Keratinocyte (primary cell): ENCODE measurements around the gene ATP5ME. TPM values are rescaled to one million over a fixed set of nuclear protein-coding genes. Genes with fewer than 3 reads are reported as not detected.
A peak's percentile ranks its signal among the peaks of the same experiment; 100 is the strongest.

ENCODE experiments used
- DNase-seq: peaks from one replicate; pipeline ENCODE4 v3.0.0-alpha.2; 2011; ENCODE audit warnings: low read depth, missing footprints, low spot score
- FAIRE-seq: peaks from 2 replicates; lab custom pipeline; 2011; peaks lifted over from hg19 to GRCh38; lab: Jason Lieb, UNC
- H2AFZ ChIP-seq: 2 replicates; pipeline ENCODE4 v1.6.0; 2012; ENCODE audit warnings: low read length, control low read depth, inconsistent platforms; ENCODE audit not compliant: control insufficient read depth
- H3K27ac ChIP-seq: 2 replicates; pipeline ENCODE4 v1.5.1; 2011; ENCODE audit warnings: low read length; ENCODE audit not compliant: control insufficient read depth, insufficient read depth
- H3K27me3 ChIP-seq: 3 replicates; pipeline ENCODE4 v1.6.0; 2011; ENCODE audit warnings: low read length; ENCODE audit not compliant: control insufficient read depth, insufficient read depth; ENCODE audit errors: extremely low read depth
- H3K36me3 ChIP-seq, 2 experiments: 2 replicates in 1 of 2; 3 replicates in 1 of 2; pipeline ENCODE4 v1.5.1; 2011; ENCODE audit warnings: low read length in 2 of 2, mild to moderate bottlenecking in 1 of 2; ENCODE audit not compliant: control insufficient read depth in 2 of 2, insufficient read depth in 2 of 2; ENCODE audit errors: extremely low read depth in 1 of 2
- H3K4me1 ChIP-seq: 3 replicates; pipeline ENCODE4 v1.5.1; 2011; ENCODE audit warnings: low read length; ENCODE audit not compliant: control insufficient read depth, insufficient read depth; ENCODE audit errors: extremely low read depth
- H3K4me2 ChIP-seq: 3 replicates; pipeline ENCODE4 v1.6.0; 2011; ENCODE audit warnings: low read depth, low read length; ENCODE audit not compliant: control insufficient read depth, insufficient read depth; ENCODE audit errors: extremely low read depth
- H3K4me3 ChIP-seq, 3 experiments: fragments of 200-600 bp in 1 of 3; sonication (generic) in 1 of 3; 2 replicates in 2 of 3; 3 replicates in 1 of 3; pipeline ENCODE4 v1.5.1; 2011 to 2016; ENCODE audit warnings: low read length in 3 of 3, mild to moderate bottlenecking in 3 of 3, control low read depth in 2 of 3, inconsistent platforms in 1 of 3, low read depth in 1 of 3, mixed read lengths in 1 of 3, mixed run types in 1 of 3, moderate library complexity in 1 of 3; ENCODE audit not compliant: control insufficient read depth in 2 of 3, insufficient read depth in 2 of 3; ENCODE audit errors: extremely low read depth in 1 of 3
- H3K79me2 ChIP-seq: 2 replicates; pipeline ENCODE4 v1.6.0; 2012; ENCODE audit warnings: low read length; ENCODE audit not compliant: control insufficient read depth, insufficient read depth
- H3K9ac ChIP-seq: 3 replicates; pipeline ENCODE4 v1.6.0; 2011; ENCODE audit warnings: low read length; ENCODE audit not compliant: control insufficient read depth, insufficient read depth; ENCODE audit errors: extremely low read depth
- H3K9me1 ChIP-seq: 3 replicates; pipeline ENCODE4 v1.6.0; 2011; ENCODE audit warnings: low read length; ENCODE audit not compliant: control insufficient read depth, insufficient read depth; ENCODE audit errors: extremely low read depth
- H3K9me3 ChIP-seq: 2 replicates; pipeline ENCODE4 v1.5.1; 2012; ENCODE audit warnings: low read depth, low read length; ENCODE audit not compliant: control insufficient read depth
- H4K20me1 ChIP-seq: 3 replicates; pipeline ENCODE4 v1.6.0; 2011; ENCODE audit warnings: low read length; ENCODE audit not compliant: control insufficient read depth, insufficient read depth; ENCODE audit errors: extremely low read depth
- EZH2 ChIP-seq: IDR thresholded peaks from one replicate; pipeline ENCODE4 v1.6.1; 2012; ENCODE audit warnings: inconsistent platforms, mild to moderate bottlenecking, low read length, moderate library complexity
- dilution Hi-C: fragments of 300-500 bp; cut with MboI; formaldehyde crosslinking; loops from one replicate; pipeline ENCODE4 v1.7.0; 2020; ENCODE audit warnings: low sequenced_read_pairs; ENCODE audit not compliant: extremely low pct_ligation_motif_present
- polyA plus RNA-seq, 5 experiments: library from polyadenylated mRNA; depleted of rRNA in 3 of 5; stranded (reverse) in 3 of 5; stranded (forward) in 1 of 5; unstranded in 1 of 5; fragments of >200 nt; gene quantifications; 1 replicate in 1 of 5; 2 replicates in 3 of 5; 3 replicates in 1 of 5; pipeline versions ENCODE4 v1.2.1 to v1.2.3, GENCODE V29; 2011 to 2012; ENCODE audit warnings: missing spikeins in 2 of 5, low read depth in 1 of 5, low replicate concordance in 1 of 5
- TF ChIP-seq, protein P1 (sequence below), 3 experiments: IDR thresholded peaks in 1 of 3; conservative IDR thresholded peaks in 1 of 3; optimal IDR thresholded peaks in 1 of 3; 2 replicates in 2 of 3; 3 replicates in 1 of 3; pipeline versions ENCODE3 to v1.5.1; 2011; ENCODE audit warnings: low read length in 3 of 3, mild to moderate bottlenecking in 3 of 3, moderate library complexity in 2 of 3, control low read depth in 1 of 3, inconsistent platforms in 1 of 3; ENCODE audit not compliant: insufficient read depth in 2 of 3; ENCODE audit errors: extremely low read depth in 1 of 3

Gene ATP5ME
- polyA plus RNA-seq, 1 donor (not counting 4 experiments of a cell fraction or from before 2014, with no cell fraction given): 438 TPM

DNA sequence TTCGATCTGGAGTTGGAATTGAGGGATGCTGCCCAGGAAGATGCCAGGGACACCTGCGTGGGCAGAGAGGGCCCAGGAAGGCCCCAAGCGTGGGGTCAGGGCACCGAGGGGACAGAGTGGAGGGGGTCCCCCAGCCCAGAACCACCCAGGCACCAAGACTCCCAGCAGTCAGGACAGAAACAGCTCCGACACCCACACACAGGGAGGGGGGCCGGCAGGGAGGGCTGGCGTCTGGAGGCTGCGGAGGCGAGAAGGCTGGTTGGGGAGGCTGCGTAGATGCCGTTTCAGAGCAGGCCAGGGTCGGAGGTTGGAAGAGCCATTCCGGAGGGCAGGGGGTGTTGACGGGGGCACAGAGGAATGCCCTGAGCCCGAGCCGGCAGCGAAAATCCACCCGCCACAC, 23.6 kb downstream of the ATP5ME start:
- H3K27ac ChIP-seq: no peak overlapping the region
- no peaks in the 10 kb centered on the region for H3K9me3 ChIP-seq
- H3K4me3 ChIP-seq: no peak overlapping the region
- FAIRE-seq (no peak), DNase-seq (no peak)
- peak; percentile 2 for TF ChIP-seq EZH2
- TF ChIP-seq, protein P1, sequence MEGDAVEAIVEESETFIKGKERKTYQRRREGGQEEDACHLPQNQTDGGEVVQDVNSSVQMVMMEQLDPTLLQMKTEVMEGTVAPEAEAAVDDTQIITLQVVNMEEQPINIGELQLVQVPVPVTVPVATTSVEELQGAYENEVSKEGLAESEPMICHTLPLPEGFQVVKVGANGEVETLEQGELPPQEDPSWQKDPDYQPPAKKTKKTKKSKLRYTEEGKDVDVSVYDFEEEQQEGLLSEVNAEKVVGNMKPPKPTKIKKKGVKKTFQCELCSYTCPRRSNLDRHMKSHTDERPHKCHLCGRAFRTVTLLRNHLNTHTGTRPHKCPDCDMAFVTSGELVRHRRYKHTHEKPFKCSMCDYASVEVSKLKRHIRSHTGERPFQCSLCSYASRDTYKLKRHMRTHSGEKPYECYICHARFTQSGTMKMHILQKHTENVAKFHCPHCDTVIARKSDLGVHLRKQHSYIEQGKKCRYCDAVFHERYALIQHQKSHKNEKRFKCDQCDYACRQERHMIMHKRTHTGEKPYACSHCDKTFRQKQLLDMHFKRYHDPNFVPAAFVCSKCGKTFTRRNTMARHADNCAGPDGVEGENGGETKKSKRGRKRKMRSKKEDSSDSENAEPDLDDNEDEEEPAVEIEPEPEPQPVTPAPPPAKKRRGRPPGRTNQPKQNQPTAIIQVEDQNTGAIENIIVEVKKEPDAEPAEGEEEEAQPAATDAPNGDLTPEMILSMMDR (optimal IDR thresholded peaks at IDR 0.05 in 1 of 3, IDR thresholded peaks at IDR 0.05 in 1 of 3, conservative IDR thresholded peaks at IDR 0.05 in 1 of 3; ENCODE audit: extremely low read depth in 1 of 3, insufficient read depth in 2 of 3, low read length in 3 of 3): no peak
- no peaks in the 10 kb centered on the region for H3K36me3 ChIP-seq
- H3K4me2 ChIP-seq: no peak overlapping the region
- H3K9me1 ChIP-seq: no peaks in the 10 kb centered on the region
- dilution Hi-C loops: no loop called here
- no peak overlapping the region for H2AFZ ChIP-seq
- H3K9ac ChIP-seq: no peak overlapping the region
- no peaks in the 10 kb centered on the region for H3K79me2 ChIP-seq
- H3K4me1 ChIP-seq: no peaks in the 10 kb centered on the region
- H3K27me3 ChIP-seq: peaks cover 18% of the 10 kb centered on the region
- H4K20me1 ChIP-seq: no peaks in the 10 kb centered on the region

DNA sequence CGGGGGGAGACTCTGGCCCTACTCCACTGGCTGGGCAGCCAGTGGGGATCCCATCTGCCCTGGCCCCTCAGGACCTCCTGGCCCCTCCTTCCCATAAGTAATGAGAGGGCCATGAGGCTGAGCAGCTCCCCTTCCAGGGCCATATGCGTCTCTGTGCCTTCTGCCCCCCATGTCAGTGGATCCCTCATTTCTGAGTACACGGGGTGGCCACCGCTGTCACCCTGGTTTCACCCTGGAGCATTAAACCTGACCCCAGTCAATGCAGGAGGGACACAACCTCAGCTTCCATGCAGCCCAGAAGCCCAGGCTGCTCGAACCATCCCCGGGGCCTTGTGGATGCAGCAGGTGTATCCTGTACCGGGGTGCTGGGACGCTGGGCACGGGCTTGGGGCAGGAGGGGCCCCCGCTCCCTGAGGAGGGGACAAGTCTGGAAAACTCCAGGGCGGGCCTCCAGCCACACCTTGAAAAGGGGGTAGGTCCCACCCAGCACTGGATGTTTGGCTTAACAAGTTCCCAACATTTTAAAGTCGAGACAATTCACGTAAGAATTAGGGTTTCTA, 24.2 kb downstream of the ATP5ME start:
- dilution Hi-C loops: no loop called here
- Histone ChIP-seq H3K9me3 (no peaks in the 10 kb centered on the region), H3K79me2 (no peaks in the 10 kb centered on the region), H3K9ac (no peak overlapping the region), H3K4me3 (no peak overlapping the region), H3K36me3 (no peaks in the 10 kb centered on the region), H2AFZ (no peak overlapping the region), H4K20me1 (no peaks in the 10 kb centered on the region), H3K4me2 (no peak overlapping the region), H3K27me3 (peaks cover 18% of the 10 kb centered on the region), H3K9me1 (no peaks in the 10 kb centered on the region), H3K4me1 (no peaks in the 10 kb centered on the region), H3K27ac (no peak overlapping the region)
- no peak for FAIRE-seq
- no peak for DNase-seq
- TF ChIP-seq, protein P1 (optimal IDR thresholded peaks at IDR 0.05 in 1 of 3, IDR thresholded peaks at IDR 0.05 in 1 of 3, conservative IDR thresholded peaks at IDR 0.05 in 1 of 3; ENCODE audit: extremely low read depth in 1 of 3, insufficient read depth in 2 of 3, low read length in 3 of 3): no peak
- no peak for TF ChIP-seq EZH2
